Stimulated activated CD4-positive, alpha-beta T cell treated with anti-CD3 and anti-CD28 coated beads, TNF-alpha, amount 100 ng/mL, for 1 hour (primary cell): ENCODE results near the gene CPXM1.

ENCODE experiments used
- DNase-seq, 3 donors: peaks; one replicate each; pipeline ENCODE4 v3.0.0-alpha.2; 2020; ENCODE audit warnings: low read depth in 3 of 3, low spot score in 1 of 3

CPXM1 gene

DNA sequence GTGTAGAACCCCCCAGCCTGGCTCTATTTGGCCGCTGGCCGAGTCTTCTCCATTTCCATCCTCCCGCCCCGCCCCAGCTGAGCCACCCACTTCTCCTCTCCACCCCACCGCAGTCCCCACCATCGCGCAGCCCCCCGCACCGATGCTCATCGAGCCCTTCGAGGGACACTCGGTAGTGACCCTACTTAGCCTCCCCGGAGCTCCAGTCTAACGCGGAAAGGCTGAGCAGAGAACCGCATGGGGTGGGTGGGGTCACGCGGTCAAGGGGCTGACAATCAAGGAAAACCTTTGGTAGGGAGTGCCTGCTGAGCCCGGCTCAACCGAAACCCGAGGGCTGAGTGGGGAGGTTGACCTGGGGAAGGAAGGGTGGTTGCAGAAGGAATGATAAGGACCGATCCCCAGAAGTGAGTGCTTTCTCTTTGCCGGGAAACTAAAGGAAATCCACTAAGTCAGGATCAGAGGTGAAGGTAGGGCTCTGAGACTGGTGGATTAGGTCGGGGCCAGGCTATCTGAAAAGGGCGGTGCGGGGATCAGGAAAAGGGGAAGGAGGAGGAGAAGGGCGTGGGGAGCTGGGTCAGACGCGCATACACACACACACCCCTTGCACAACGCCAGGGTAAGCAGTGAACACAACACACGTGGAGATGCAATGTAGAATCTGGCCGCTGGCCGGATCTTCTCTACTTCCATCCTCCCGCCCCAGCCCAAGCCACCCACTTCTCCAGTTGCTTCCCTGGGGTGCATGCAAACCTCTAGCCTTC, 49.8 kb downstream of the CPXM1 start:
- no peak for DNase-seq

DNA sequence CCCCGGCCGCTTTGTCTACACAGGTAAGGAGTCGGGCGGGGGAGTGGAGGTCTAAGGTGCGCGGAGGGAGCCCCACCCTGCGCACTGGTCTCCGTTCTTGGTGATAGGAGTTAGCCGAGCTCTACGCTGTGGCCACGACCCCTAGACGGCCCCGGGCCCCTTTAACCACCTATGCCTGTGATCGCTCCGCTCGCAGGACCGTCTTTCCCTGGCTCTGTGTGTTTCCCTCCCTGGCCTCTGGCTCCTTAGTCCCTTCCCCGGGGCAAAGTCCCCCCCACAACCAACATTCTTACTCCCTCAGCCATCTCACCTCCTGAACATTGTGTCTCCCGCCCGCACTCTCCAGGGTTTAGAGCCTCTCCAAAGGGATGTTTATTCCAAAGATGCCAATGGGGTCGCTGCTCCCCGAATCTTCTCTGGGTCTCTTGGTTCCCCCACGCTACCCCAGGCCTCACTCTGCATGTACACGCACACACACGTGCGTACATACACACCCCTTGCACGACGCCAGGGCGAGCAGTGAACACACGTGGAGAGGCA, 50.4 kb downstream of the CPXM1 start:
- DNase-seq, result no peak

DNA sequence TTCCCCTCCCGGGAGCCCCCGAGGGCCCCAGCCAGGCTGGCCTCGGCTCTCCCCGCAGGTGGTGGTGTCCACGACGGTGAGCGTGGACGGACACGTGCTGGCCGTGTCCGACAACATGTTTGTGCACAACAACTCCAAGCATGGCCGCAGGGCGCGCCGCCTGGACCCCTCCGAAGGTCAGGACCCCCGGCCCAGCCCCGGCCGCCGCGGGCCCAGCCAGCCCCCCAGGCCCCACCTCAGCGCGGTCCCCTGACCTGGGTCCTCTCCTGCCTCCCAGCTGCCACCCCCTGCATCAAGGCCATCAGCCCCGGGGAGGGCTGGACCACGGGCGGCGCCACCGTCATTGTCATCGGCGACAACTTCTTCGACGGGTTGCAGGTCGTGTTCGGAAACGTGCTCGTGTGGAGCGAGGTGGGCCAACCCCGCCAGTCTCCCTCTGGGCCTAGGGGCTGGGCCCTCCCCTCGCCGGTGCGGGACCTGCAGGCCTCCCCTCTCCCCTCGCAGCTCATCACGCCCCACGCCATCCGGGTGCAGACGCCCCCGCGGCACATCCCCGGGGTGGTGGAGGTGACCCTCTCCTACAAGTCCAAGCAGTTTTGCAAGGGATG, 51.0 kb downstream of the CPXM1 start:
- DNase-seq, result no peak

DNA sequence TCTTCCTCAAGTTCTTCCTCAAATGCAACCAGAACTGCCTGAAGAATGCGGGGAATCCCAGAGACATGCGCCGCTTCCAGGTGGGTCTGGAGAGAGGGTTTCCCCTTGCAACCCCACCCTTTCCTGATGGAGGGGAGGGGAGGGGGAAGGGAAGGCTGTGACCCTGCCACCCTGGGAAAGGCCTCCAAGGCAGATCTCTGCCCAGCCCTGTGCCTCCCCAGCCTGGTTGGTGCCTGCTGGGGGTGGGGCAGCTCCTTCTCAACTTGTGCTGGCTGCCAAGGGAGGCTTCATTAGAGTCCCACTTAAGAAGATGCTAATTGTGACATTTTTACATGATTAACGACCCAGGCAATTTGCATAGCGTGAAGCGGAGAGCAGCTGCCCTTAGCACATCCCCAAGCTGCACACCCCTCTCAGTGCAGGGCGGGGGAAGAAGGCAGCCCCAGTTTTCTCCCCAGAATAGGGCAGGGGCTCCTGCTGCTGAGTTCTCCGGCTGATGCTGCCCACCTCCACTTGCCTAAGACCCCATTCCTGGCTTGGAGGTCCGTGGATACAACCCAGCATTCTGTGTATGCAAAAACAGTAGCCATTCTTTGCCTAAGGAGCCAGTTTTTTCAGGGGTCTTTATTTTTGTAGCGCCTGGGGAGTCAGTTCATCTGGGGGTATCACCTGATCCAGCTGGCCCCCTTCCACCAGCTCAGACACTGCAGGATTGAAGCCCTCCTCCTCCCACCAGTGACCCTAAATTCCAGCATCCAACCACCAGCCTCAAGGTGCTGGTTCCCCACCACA, 51.7 kb downstream of the CPXM1 start:
- no peak for DNase-seq

DNA sequence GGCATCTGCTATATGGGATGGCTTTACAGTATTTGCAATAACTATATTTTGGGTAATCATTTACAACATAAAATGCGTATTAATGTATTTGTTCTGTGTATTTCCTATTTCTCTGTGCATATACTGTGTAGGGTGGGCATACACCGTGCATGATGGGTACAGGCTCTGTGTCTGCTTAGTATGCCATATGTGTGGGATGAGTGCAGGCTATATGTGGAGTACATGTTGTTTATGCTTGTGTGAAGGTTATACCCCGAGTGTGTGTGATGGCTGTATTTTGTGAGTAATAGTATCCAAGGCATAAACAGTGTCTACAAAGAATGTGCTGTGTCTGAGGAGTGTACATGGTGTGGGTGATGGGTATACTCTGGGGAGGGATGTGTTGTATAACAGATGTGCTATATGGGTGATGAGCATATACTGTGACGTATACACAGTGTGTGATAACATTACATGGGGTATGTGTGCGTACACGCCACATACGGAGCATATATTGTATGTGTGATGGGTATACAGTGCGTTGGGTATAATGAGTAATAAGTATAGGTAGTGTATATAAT, 52.7 kb downstream of the CPXM1 start:
- DNase-seq, result no peak

DNA sequence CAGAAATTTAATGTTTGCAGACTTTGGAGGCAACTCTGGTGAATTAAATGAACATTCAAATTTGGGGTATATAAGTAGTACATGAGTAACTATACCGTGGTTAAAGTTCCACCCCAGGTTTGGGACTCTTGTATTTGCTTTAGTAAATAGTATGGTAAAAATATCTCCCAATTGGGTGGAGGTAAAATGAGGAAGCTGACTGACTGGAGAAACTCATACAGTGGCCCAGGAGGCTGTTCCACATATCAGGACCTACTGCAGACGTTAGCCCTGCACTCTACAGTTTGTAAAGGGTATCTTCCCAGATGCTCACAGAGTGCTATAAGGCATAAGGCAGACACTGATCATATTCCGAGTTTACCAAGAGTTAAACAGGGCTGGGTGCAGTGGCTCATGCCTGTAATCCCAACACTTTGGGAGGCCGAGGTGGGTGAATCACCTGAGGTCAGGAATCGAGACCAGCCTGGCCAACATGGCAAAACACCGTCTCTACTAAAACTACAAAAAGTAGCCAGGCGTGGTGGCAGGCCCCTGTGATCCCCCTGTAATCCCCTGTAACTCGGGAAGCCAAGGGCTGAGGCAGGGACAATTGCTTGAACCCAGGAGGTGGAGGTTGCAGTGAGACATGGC, 53.7 kb downstream of the CPXM1 start:
- no peak for DNase-seq

DNA sequence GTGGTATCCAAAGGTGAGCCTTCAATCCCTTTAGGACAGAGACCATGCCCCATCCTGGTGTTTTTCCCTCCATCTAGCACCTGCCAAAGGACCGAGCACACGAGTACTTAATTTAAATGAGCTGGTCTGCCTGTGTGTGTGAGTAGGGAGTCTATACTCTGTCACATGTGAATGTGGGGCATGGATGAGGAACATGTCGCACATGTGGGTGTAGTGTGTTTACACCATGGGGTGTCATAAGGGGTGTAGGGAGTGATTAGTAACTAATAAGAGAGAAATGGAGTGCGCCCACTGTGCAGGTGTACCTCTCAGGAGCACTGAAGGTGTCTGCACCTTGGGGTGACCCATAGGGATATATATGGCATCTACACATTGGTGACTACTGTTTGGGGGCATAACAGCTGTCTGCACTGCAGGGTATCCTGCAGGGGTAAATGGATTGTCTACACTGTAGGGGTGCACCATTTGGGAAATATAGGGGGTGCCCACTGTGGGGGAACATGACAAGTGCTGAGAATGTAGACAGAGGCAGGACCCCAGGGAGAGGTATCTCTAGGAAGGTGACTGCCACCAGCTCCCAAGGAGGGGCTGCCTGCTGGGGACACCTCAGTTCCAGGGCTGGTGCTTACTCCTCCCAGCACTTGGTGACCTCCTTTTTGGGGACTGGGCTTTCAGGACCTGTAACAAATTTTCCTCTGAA, 54.3 kb downstream of the CPXM1 start:
- DNase-seq, result no peak

DNA sequence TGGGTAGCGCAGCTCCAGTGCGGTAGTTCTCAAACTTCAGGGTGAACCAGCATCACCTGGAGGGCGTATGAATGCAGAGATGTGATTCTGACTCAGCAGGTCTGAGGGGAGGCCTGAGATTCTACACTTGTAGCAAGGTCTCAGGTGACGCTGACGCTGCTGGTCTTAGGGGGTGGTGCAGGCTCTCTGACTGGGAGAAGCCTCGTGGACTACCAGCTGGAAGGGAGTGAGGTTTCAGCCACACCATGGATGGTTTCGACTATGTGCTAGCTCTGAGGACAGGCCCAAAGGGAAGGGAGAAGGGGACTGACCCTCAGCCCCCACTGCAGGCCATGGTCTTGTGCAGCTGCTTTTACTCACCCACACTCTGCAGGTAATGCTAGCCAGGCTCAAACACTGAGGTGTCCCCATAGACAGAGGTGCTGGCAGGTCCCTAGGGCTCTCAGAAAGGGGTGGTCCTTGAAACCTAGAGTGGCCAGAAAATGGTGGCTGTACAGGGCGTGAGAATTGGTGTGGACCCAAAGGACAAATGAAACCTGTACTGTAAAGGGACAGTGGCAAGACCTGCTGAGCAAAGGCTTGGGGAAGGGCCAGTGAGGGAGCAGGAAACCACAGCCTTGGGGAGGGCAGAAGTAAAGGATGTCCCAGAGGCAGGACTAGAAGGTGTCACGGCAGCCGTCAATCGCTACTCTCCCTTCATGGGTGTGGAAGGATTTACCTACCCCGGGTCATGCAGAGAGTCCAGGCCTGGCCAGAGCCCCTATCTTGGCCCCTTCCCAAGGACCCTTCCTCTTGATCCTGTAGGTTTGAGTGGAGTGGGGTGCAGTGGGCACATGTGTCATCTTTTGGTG, 55.1 kb downstream of the CPXM1 start:
- no peak for DNase-seq
